ENCODE measurements around the gene RPS19. TPM values are rescaled to one million over a fixed set of nuclear protein-coding genes. Genes with fewer than 3 reads are reported as not detected.

RPS19 gene
- polyA plus RNA-seq (2012; ENCODE audit: insufficient read depth, insufficient read length), result 3,313 TPM

- peak within 1 kb of the TSS; percentile 82 for H3K4me3 ChIP-seq (ENCODE audit: low read length)
- DNase-seq (ENCODE audit: low read depth, low spot score), result peak; percentile 97
Measured at GRCh38 chr19:41859618-41860418, at the start of gene RPS19. RPS19 (plus strand) TSS chr19:41860255; CDS start chr19:41860775, 520 bp downstream.

GRCh38 chr19:41810301-41810700, 49.8 kb upstream of the RPS19 start:
- no peak for DNase-seq (ENCODE audit: low read depth, low spot score)
- H3K4me3 ChIP-seq (ENCODE audit: low read length), result no peak overlapping the region

GRCh38 chr19:41811036-41811435, 49.0 kb upstream of the RPS19 start:
- no peak for DNase-seq (ENCODE audit: low read depth, low spot score)
- no peak overlapping the region for H3K4me3 ChIP-seq (ENCODE audit: low read length)

- no peak overlapping the region for H3K4me3 ChIP-seq (ENCODE audit: low read length)
- DNase-seq (ENCODE audit: low read depth, low spot score), result no peak
Measured at GRCh38 chr19:41811981-41812380, 48.1 kb upstream of the RPS19 start.

- DNase-seq (ENCODE audit: low read depth, low spot score), result no peak
- H3K4me3 ChIP-seq (ENCODE audit: low read length), result no peak overlapping the region
Measured at GRCh38 chr19:41813911-41814310, 46.1 kb upstream of the RPS19 start.

- no peak for DNase-seq (ENCODE audit: low read depth, low spot score)
- H3K4me3 ChIP-seq (ENCODE audit: low read length), result no peak overlapping the region
Measured at GRCh38 chr19:41815301-41815700, 44.8 kb upstream of the RPS19 start.

GRCh38 chr19:41816761-41817160, 43.3 kb upstream of the RPS19 start:
- H3K4me3 ChIP-seq (ENCODE audit: low read length), result no peak overlapping the region
- no peak for DNase-seq (ENCODE audit: low read depth, low spot score)

GRCh38 chr19:41821003-41821735, 38.9 kb upstream of the RPS19 start:
- H3K4me3 ChIP-seq (ENCODE audit: low read length), result no peak overlapping the region
- peak; percentile 45 for DNase-seq (ENCODE audit: low read depth, low spot score)

GRCh38 chr19:41837981-41838708, 21.9 kb upstream of the RPS19 start:
- H3K4me3 ChIP-seq (ENCODE audit: low read length), result no peak overlapping the region
- no peak for DNase-seq (ENCODE audit: low read depth, low spot score)

GRCh38 chr19:41839211-41839610, 20.8 kb upstream of the RPS19 start:
- no peak overlapping the region for H3K4me3 ChIP-seq (ENCODE audit: low read length)
- no peak for DNase-seq (ENCODE audit: low read depth, low spot score)

GRCh38 chr19:41843371-41843770, 16.7 kb upstream of the RPS19 start:
- DNase-seq (ENCODE audit: low read depth, low spot score), result no peak
- H3K4me3 ChIP-seq (ENCODE audit: low read length), result no peak overlapping the region

- no peak for DNase-seq (ENCODE audit: low read depth, low spot score)
- no peak within 1 kb of the TSS for H3K4me3 ChIP-seq (ENCODE audit: low read length)
Measured at GRCh38 chr19:41844601-41845000, 15.5 kb upstream of the RPS19 start, which contains the start of gene LYPD4. LYPD4 (minus strand) TSS chr19:41844683; CDS start chr19:41839285, 5,398 bp downstream.

- no peak within 1 kb of the TSS for H3K4me3 ChIP-seq (ENCODE audit: low read length)
- no peak for DNase-seq (ENCODE audit: low read depth, low spot score)
Measured at GRCh38 chr19:41845001-41845050, 15.2 kb upstream of the RPS19 start, which contains the start of gene DMRTC2. DMRTC2 (plus strand) TSS chr19:41845042; CDS start chr19:41847429, 2,387 bp downstream.

GRCh38 chr19:41845051-41845590, 14.9 kb upstream of the RPS19 start:
- no peak overlapping the region for H3K4me3 ChIP-seq (ENCODE audit: low read length)
- DNase-seq (ENCODE audit: low read depth, low spot score), result no peak

GRCh38 chr19:41847351-41848105, 12.5 kb upstream of the RPS19 start:
- DNase-seq (ENCODE audit: low read depth, low spot score), result no peak
- no peak overlapping the region for H3K4me3 ChIP-seq (ENCODE audit: low read length)

GRCh38 chr19:41848666-41849065, 11.4 kb upstream of the RPS19 start:
- no peak overlapping the region for H3K4me3 ChIP-seq (ENCODE audit: low read length)
- DNase-seq (ENCODE audit: low read depth, low spot score), result no peak

- H3K4me3 ChIP-seq (ENCODE audit: low read length), result no peak overlapping the region
- DNase-seq (ENCODE audit: low read depth, low spot score), result no peak
Measured at GRCh38 chr19:41849067-41849466, 11.0 kb upstream of the RPS19 start.

GRCh38 chr19:41850381-41850780, 9.7 kb upstream of the RPS19 start:
- H3K4me3 ChIP-seq (ENCODE audit: low read length), result no peak overlapping the region
- no peak for DNase-seq (ENCODE audit: low read depth, low spot score)

GRCh38 chr19:41851456-41851855, 8.6 kb upstream of the RPS19 start:
- no peak overlapping the region for H3K4me3 ChIP-seq (ENCODE audit: low read length)
- no peak for DNase-seq (ENCODE audit: low read depth, low spot score)
